ENCODE data around the gene MATK.
"Not testable (repeated sequence)": the region's sequence is repeated elsewhere in the genome, so short reads cannot be mapped to it uniquely, and the experiment has no call there.

The MATK gene

GRCh38 chr19:3785938-3786824, at the start of gene MATK:
Gene MATK (minus strand): TSS chr19:3786381. CDS start chr19:3785135, 1,246 bp downstream.
- no peak for DNase-seq

- no peak for DNase-seq
Observed at GRCh38 chr19:3835055-3835435, 48.9 kb upstream of the MATK start.

GRCh38 chr19:3834349-3835054, 48.3 kb upstream of the MATK start:
- DNase-seq, result no peak

- no peak for DNase-seq
Observed at GRCh38 chr19:3833578-3834348, 47.6 kb upstream of the MATK start.

- no peak for DNase-seq
Observed at GRCh38 chr19:3832001-3832400, 45.8 kb upstream of the MATK start.

GRCh38 chr19:3831601-3832000, 45.4 kb upstream of the MATK start:
- DNase-seq, result no peak

- DNase-seq, result no peak
Observed at GRCh38 chr19:3830621-3831589, 44.7 kb upstream of the MATK start.

GRCh38 chr19:3827306-3827705, 41.1 kb upstream of the MATK start:
- DNase-seq, result no peak

- DNase-seq, result no peak
Observed at GRCh38 chr19:3826163-3826562, 40.0 kb upstream of the MATK start.

GRCh38 chr19:3825286-3825956, 39.2 kb upstream of the MATK start:
- no peak for DNase-seq

GRCh38 chr19:3823350-3823713, 37.2 kb upstream of the MATK start:
- DNase-seq, result no peak

GRCh38 chr19:3822683-3823349, 36.6 kb upstream of the MATK start:
- no peak for DNase-seq

- DNase-seq, result no peak
Observed at GRCh38 chr19:3821857-3822364, 35.7 kb upstream of the MATK start.

- DNase-seq, result no peak
Observed at GRCh38 chr19:3821156-3821555, 35.0 kb upstream of the MATK start.

- DNase-seq, result no peak
Observed at GRCh38 chr19:3819989-3820388, 33.8 kb upstream of the MATK start.

- no peak for DNase-seq
Observed at GRCh38 chr19:3818918-3819317, 32.7 kb upstream of the MATK start.

- no peak for DNase-seq
Observed at GRCh38 chr19:3818466-3818865, 32.3 kb upstream of the MATK start.

- DNase-seq, result no peak
Observed at GRCh38 chr19:3817761-3818160, 31.6 kb upstream of the MATK start.

GRCh38 chr19:3816566-3817218, 30.5 kb upstream of the MATK start:
- no peak for DNase-seq

GRCh38 chr19:3816148-3816547, 30.0 kb upstream of the MATK start:
- DNase-seq, result not testable (repeated sequence)

All from NCI-H1436 treated with DMSO at 0.1 percent for 48 hours (cell line).